Head of caudate nucleus (tissue), 42 donors: ENCODE measurements around the gene CRHR2.

ENCODE experiments used
- DNase-seq, 42 donors: peaks; one replicate each; pipeline versions ENCODE4 v3.0.0 to v3.0.0-alpha.2; 2020 to 2021; ENCODE audit warnings: mixed read lengths in 7 of 42
- intact Hi-C: fragments of 100-400 bp; cut with DNase I; formaldehyde crosslinking; loops from one replicate; pipeline ENCODE4 v1.15.0; 2022

CRHR2 gene

DNA sequence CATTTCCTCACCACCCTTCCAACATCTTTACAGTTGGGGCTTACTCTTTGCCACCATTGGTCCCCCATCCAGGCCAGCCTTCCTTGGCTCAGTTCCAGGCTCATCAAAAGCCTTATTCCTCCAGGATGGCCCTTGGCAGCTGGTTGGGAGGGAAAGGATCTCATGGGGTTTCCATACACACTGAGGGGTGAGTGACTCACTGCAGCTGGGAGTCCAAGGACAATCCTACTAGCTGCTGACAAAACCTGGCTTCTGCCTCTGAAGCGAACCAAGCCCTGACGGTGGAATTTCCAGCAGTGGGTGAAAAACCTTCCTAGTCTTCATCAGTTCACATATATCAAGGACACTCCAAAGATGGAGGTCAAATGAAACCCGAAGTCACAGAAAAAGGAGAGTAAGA lies 22.9 kb downstream of the CRHR2 start:
- DNase-seq, result peak in 1 of 42 donors; percentile 10

DNA sequence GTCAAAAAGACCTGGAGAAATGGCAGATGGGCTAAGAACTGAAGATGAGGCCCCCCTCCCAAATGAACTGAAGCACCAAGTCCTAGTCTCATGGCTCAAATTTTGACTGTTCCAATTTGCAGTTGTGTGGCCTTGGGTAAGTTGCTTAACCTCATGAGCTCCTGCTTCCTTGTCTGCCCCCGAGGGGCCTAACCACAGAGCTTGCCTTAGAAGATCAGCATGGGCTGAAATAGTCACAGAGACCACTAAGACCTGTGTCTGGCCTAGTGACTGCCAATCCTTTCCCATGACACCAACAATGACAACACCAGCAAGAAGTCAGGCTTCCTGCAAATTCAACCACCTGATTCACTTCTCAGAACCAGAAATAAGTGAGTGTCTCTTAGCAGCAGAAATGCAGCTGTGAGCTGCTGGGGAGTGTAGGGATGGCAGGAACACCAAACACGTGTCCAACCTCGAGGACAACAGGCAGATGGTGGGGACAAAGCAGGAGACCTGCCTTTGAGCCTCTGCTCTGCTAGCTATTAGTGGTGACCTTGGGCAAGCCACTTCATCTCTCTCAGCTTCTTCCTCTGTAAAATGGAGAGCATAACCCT lies 23.7 kb downstream of the CRHR2 start:
- intact Hi-C loops, result no loop called here
- DNase-seq, result no peak

More for the DNA sequence above, 22.9 kb downstream of the CRHR2 start:
- intact Hi-C loops, result no loop called here

DNA sequence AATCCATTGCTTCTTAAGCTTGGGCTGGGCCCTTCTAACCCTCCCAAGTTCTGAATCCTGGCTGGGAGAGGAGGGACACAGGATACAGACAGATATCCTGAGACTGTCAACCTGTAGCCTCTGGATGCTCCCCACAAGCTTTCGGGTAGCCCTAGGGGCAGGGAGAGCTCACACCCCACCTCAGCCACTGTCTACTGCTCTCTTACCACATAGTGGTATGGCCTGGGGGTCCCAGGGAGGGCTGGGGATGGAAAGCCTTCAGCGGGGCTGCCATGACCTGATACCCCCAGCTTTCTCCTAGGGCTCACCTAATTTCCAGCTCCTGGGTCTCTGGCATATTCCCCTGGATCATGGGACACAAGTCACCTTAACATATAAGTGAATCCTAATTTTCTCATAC lies 25.1 kb downstream of the CRHR2 start:
- intact Hi-C loops, result no loop called here
- DNase-seq, result peak in 1 of 42 donors; percentile 20

DNA sequence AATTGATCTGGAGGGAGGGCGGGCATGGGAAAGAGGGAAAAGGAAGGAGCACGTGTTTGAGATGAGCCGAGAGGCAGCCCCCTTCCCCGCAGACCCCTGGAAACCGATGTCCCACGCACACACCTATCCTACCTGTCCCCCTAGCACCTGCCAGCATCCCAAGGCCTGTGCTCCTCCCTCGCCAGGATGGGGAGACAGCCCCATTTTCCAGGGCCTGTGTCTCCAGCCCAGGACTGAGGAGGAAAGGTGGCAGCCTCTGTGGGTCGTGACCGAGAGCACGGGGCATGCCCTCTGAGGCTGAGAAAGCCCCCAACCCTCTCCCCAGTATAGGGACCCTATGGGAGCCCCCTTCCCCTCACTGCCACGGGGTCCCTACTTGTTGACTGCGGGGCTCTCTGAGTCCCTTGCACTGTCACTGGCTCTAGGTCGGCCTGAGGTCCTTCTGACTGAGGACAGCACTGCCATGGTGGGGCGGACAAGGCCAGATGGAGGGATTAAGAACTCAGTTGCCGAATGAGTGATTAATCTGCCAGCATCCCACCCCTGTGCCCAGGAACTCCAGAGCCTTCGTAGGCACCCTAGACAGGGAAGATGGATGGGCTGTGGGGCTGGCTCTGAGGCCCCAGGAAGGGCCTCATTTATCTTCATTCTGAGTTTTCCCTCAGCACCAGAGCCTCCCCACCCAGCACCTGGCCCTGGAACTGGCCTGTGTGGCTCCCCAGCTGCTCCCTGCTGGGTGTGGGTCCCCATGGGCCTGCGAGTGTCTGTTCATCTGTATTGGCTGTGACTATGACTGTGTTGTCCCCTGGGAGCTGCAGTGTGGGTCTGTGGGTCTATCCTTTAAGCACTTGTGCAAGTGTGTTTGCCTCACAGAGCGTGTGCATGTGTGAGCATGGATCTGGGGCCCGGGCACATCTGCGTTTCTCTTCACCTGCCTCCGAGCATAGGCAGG lies 26.0 kb downstream of the CRHR2 start:
- peak in 3 of 42 donors; percentile 11 to 22 (median 12) for DNase-seq
- intact Hi-C loops, result no loop called here

DNA sequence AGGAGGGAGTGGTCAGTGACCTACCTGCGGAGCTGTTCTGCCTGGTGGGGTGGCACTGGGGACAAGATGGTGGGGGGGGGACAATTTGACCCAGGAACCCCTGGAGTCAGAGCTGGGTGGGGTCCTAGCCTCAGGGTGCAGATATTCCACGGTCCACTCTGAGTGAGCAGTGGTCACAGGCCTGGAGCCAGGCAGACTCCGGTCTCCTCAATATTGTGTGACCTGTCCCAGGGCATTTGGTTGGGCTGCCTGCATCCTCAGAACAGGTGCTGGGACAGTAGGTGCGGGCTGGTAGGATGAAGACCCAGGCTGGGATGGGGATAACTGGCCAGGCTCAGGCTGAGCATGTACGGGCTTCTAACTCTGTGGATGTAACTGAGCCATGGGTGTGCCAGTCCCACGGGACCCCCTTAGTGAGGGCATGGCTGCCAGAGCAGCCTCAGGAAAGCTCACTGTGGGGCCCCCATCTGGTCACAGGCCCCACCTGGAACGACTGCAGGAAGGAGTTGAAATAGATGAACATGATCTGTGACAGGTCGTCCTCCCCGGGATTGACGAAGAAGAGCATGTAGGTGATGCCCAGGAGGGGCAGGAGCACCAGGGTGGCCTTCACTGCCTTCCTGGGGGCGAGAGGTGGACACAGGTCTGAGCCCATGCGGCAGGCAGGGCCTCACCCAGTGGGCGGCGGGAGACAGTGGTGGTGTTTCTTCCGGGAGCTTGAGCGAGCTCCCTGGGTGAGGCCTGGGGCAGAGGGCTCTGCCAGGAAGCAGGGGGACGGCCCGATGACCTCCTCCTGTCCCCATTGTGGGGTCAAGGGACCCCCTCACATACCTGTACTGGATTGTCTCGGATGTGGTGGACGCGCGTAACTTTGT lies 26.9 kb downstream of the CRHR2 start:
- intact Hi-C loops, result no loop called here
- peak in 2 of 42 donors; percentile 16 to 20 for DNase-seq

DNA sequence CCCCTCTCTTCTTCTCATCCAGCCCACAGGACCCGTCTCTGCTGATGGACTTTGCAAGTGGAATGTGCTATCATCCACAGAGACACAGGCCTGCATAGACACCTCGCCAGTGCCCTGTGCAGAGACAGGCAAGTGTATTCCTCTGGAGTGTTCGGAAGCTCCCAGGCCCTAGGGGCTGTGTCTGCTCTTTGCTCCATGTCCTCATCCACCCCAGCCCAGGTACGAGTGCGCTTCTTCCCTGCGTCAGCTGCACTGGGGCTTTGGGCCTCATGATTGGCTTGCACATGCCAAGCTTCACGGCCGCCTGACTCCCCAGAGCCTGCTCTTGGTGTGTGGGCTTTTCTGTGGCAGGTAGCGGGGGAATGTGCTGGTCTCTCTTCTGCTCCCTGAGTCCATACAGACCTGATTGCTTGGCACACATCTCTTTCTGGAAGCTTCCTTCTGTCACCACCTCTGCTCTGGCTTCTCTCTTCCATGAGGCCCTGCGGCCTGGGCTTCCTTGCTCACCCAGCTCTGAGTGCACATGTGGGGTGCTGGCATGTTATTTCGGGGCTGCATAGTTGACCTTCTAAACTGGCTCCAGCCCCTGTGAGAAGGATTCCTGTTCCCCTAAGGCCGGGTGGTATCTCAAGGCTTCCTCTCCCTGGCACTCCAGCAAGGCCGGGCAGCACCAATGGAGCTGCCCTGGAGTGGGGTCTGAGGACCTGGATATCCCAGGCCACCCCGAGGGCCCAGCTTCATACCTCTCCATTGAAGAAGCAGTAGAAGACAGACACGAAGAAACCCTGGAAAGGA lies 27.8 kb downstream of the CRHR2 start:
- intact Hi-C loops, result no loop called here
- peak in 4 of 42 donors; percentile 9 to 31 (median 24) for DNase-seq

DNA sequence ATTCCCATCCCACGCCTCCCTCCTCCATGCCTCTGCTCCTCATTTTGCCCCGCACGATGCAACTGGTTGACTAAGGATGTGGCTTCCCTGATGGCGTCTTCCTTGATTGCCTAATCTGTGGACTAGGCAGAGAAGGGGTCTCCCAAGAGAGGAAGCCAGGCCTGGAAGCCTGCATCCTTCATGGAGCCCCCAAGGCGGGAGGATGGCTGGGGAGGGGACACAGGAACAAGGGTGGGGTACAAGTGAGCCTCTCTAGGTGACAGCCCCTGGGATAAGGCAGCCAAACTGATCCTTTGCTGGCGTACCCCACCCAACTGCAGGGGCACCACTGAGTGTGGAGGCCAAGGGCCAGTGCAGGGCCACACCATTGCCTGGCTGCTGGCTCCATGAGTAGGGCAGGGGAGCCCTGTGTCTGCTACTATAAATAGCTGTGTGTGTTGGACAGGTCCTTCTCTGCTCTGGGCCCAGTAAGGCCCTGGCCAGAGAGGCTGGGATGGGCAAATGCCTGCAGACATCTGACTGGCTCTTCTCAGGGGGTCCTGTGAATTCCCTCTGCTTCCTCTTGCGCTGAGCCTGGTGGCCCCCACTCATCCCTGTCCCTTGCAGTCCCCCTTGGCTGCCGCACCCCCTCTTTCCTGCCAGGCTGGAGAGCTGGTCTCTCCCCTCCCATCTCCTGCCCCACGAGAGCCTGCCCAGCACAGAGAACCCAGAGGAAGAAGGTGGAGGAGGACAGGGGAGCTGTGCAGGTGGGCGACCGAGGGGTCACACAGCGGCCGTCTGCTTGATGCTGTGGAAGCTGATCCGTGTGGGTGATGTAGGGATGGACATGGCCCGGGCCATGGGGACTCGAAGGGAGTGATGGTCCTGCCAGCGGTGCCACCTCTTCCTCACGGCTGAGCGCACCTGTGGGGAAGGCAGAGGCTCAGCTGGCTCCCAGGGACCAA lies 29.3 kb downstream of the CRHR2 start:
- DNase-seq, result peak in 7 of 42 donors; percentile 3 to 31 (median 12)
- intact Hi-C loops, result no loop called here

DNA sequence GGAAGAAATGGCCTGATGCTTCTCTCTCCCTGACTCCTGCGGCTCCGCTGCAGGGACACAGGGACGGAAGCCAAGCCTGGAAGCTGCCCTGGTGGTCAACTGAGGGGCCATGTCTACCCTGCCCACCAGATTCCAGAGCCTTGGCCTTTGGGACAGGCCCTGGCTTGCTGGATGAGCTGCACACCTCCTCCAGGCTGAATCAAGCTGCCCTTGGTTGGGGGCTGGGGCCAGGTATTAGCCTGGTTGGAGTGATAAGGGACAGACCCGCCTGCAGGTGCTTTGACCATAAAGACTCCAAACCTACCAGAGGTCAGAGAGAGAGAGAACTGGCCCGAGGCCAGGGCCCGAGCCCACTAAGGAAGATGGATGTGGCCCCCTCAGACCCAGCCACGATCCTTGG lies 30.1 kb downstream of the CRHR2 start:
- intact Hi-C loops, result no loop called here
- peak in 6 of 42 donors; percentile 2 to 39 (median 10) for DNase-seq

DNA sequence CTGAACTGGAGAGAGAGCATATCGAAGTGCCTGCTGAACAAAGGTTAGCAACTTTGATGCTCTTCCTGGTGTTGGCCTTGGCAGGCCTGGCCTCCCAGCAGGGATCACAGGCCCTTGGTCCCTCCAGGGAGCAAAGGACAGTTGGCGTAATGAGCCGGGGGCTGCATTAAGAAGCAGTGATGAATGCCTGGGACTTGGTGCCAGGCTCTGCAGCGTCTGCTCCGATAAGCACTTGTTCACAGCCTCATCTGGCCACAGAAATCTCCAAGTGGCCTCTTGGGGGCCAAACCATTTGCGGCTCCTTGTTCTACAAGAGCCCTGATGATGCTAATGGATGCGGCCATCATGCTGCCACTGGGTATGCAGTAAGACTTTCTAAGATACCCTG lies 31.8 kb downstream of the CRHR2 start:
- intact Hi-C loops, result no loop called here
- DNase-seq, result peak in 8 of 42 donors; percentile 1 to 33 (median 11)

DNA sequence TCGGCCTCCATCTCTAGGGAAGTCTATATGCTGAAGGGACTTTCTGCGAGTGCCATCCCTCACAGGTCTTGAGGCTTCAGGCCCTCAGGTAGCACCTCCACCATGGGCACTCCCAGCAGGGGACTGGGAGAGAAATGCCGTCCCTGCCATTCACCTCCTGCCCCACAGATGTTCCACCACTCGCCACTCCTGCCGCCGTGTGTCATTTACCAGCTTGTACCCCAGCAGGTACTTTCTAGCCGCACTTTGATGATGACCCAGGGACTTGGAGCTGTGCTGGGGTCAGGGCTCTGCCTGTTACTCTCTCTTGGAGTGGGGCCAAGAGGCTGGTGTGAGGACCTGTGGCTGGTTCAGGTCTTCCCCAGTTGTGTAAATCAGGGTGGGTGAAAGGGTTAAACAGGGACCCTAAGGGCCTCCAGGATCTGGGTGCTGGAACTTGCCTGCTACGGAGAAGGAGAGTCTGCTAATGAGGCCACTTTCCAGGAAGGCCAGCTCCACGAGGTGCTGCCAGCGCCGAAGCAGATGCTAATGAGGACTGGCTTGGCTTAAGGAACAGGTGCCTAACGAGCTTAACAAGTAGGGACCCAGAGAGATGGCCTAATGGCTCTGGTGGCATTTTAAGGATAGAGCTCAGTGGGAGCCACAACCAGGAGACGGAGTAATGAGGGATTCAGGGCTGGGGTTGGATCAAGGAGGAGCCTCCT lies 32.4 kb downstream of the CRHR2 start:
- intact Hi-C loops, result no loop called here
- DNase-seq, result peak in 8 of 42 donors; percentile 6 to 23 (median 11)

DNA sequence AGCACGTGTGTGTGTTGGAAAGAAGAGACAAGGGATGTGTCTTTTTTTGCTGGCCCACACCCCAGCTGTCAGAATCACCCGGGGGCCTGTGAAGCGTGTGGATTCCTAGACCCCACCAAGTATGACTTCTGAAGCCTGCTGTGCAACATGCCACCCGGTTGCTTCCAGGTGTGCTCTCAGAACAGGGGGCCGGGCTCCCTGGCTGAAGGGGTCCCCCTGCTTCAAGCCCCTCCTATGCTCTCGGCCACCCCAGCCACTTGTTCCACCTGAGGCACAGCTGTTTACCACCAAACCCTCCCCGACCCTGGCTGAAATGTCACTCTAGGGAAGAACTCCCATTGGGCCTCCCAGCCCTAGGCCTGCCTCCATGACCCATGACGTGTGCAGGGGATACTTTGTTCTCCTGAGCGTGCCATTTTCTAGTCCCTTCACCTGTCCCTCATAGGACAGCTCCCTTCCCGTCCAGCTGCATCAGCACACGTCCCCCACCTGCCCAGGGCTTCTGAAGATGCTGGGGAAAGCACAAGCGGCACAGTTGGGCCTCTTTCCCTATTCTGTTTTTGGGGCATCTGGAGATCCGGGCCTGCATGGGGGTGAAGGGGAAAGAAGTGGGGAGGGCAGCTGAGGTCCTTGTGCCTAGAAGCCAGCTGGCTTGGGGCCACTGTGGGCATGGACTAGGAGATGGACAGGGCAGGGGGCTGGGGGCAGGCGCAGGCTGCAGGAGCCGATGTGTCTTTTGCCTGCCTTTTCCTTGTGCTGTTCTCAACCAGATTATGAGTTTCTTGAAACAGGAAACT lies 33.3 kb downstream of the CRHR2 start:
- intact Hi-C loops, result no loop called here
- DNase-seq, result peak in 8 of 42 donors; percentile 6 to 32 (median 12)

DNA sequence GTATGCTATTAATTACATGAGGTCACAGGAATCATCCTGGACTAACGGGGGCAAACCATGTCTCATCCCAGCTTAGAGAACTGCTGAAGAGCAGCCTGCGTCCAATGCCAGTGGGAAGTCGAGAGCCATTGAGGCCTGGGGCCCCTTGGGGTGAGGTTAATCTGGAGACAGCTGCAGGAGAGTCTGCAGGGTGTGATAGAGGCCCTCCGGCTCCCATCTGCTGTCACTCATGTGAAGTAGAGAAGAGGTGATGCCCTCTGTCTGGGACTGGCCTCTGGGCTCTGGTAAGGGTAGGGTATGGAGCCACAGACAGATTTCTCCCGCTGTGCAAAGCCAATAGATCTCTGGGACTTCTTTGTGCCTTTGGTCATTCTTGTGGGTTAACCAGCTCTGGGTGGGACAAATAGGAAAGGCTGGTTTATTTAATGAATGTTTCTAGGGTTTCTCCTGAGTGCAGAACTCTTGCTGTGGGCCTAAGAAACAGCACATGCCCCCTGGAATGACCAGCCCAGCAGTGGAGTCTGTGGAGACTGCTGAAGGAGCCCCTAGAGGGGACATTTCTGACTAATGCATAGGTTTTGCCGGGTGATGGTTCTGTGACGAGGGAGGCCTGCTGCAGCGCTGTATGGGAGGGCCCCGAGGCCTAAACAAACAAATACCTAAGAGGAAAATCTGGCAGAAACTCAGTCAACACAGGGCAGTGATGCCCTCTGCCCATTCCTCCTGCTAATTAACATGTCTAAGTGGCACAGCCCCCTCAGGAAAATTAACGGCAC lies 34.5 kb downstream of the CRHR2 start:
- intact Hi-C loops, result no loop called here
- peak in 7 of 42 donors; percentile 3 to 32 (median 20) for DNase-seq

DNA sequence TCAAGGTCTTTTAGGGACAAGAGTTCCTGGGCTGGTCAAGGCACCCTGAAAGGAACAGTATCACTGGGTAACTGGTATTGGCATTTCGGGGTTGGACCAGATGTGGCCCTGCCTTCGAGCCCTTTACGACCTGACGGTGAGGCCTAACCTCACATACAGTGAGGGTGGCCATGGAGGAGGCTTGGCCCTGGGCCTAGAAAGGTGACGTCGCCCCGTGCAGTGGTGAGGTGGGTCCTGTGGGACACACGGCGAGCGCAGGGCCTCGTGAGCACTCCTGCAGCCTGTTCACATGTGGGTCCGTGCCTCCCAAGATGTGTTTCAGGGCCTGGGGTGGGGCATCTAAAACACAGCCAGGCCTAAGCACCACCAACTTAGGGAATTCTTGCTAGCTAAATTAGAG lies 36.1 kb downstream of the CRHR2 start:
- peak in 7 of 42 donors; percentile 6 to 34 (median 14) for DNase-seq
- intact Hi-C loops, result no loop called here

DNA sequence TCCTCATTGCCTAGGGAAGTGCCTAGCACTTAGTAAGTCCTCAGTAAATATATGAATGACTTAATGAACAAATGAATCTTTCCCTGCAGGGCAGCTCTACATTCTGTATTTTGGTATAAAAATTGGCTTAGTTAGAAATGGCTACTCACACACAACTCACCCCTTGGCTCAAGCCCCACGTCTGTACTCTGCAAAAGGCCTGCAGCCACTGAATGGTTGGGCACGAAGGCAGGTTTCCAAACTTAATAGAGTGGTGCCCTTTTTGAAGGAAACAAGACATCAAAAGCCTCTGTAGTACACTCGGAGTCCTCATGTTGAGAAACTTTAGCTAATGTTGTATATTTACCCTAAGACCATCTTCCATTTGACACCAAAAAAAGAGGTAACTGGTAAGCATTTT lies 36.6 kb downstream of the CRHR2 start:
- peak in 5 of 42 donors; percentile 6 to 51 (median 22) for DNase-seq
- intact Hi-C loops, result no loop called here

DNA sequence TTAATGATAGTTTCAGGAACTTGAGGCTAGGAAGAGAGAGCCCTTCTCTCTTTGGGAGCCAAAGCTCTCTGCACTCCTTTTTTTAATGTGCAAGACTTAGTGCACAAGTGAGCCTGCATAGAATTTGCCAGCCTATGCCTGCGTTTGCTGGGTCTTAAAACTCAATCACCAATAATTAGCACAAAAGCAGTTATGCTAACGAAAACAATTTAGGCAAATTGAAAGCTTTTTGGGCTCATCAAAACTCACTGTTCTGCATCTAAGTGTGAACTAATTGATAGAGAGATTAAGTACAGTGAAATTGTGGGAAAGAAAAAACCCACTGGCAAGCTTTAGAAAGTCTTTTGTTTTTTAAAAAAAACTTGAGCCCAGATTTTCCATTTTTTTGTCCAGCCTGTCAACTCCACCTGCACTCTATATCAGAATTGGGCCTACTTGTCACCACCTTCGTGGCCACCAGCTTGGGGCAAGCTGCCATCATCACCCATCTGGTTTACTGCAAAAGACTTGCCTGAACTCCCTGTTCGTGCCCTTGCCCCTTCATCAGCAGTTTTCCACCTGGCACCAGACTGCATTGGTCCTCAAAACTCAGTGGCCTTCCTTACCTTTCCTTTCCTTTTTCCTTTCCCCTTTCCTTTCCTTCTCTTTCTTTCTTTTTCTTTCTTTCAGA lies 37.8 kb downstream of the CRHR2 start:
- peak in 4 of 42 donors; percentile 16 to 35 (median 31) for DNase-seq
- intact Hi-C loops, result no loop called here
